KG1 (cell line): ENCODE measurements around the gene TXNRD1.
"Not testable (repeated sequence)": the region's sequence is repeated elsewhere in the genome, so short reads cannot be mapped to it uniquely, and the experiment has no call there.

Experiments used
- DNase-seq: peaks from one replicate; lab custom pipeline; 2025; lab: John Stamatoyannopoulos, UW

TXNRD1 gene

GRCh38 chr12:104304261-104305009 is 88.9 kb downstream of the TXNRD1 start:
- DNase-seq: no peak

- DNase-seq: no peak
Observed at GRCh38 chr12:104305349-104305748, 89.8 kb downstream of the TXNRD1 start.

DNA sequence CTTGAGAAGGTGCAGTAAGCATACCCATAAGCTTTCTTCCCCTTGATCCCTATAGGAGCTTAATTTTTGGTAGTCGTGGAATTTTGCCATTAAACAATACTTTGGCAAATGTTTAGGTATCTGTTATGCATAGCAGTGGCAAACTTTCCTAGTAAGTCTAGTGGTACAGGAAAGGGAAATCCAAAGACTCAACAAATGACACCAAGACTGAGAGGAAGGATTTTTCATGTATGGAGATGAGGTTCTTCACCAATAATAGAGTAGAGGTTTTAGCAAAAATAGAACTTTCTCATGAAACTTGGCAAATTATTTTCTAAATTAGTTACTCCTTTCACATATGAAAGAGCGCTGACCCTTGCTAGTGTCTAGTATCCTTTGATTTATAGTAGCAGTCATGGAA is 90.8 kb downstream of the TXNRD1 start:
- DNase-seq: no peak

GRCh38 chr12:104306943-104307654 is 91.5 kb downstream of the TXNRD1 start:
- no peak for DNase-seq

DNA sequence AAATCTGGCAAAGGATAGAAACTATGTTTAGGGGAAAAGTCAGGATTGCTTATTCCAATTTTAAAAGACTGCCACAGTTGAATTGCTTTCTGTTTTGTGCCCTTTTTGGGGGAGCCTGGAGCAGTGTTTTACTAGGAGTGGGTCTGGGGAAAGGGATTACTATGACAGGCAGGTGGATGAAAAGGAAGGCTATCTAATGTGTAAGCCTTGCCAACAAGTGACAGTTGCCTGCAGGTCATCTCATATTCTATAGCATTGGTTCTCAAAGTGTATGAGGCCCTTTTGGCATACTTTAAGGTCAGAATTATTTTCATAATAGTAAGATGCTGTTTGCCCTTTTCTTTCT is 92.0 kb downstream of the TXNRD1 start:
- DNase-seq: no peak

GRCh38 chr12:104309446-104309993 is 93.9 kb downstream of the TXNRD1 start:
- no peak for DNase-seq

DNA sequence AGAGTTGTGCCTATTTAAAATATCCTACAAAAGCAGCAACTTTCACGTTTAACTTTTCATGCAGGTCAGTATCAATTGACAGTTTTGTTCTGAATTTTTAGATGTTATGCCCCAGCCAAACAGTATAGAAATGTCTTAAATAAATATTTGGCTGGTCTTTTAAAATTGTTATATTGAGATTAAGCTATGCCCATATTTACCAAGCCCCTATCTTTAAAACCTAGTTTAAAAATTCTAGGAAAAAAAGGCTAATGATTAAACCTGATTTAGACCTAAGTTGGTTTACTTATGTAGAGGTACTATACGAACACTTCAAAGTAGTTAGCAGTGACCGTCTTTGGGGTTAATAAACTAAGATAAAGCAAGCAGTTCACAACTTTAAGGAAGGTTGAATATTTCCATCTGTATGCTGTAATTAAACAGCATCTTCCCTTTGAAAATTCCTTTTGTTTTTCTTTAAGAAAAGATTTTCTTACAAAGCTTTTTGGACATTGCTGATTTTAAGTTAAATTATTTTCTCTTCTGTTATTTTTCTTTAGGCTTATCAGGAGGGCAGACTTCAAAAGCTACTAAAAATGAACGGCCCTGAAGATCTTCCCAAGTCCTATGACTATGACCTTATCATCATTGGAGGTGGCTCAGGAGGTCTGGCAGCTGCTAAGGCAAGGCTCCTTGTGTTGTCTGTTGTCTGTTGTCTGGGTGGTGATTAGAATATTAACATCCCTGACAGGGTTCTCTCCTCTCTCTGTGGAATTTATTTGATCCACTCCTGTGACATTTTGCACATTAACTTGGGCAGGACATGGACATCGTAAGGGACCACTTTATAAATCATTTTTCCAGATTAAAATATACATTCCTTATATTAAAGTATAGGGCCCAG is 95.4 kb downstream of the TXNRD1 start:
- DNase-seq: no peak

- DNase-seq: no peak
Observed at GRCh38 chr12:104312202-104312601, 96.6 kb downstream of the TXNRD1 start.

- no peak for DNase-seq
Observed at GRCh38 chr12:104312654-104313053, 97.1 kb downstream of the TXNRD1 start.

- no peak for DNase-seq
Observed at GRCh38 chr12:104313568-104314241, 98.1 kb downstream of the TXNRD1 start.

- DNase-seq: no peak
Observed at GRCh38 chr12:104314242-104314614, 98.6 kb downstream of the TXNRD1 start.

- DNase-seq: no peak
Observed at GRCh38 chr12:104315326-104316224, 100.0 kb downstream of the TXNRD1 start.

DNA sequence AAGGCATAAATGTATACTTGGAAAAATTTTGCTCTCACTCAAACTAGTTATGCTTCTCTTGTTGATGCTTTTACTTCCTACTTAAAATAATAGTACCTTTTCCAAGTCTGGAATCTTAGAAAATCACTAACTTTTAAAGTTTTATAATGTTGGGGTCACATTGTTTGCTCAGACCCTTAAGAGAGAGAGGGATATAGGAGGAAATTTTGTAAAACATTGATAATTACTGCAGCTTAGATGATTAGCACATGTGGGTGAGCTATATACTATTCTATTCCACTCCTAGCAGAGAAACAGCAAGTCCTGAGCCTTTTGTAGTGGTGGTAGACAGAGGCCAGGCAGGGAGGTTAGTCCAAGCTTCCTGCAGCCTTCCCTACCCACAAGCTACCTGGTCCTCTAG is 101.4 kb downstream of the TXNRD1 start:
- no peak for DNase-seq

- DNase-seq: no peak
Observed at GRCh38 chr12:104317538-104318210, 102.1 kb downstream of the TXNRD1 start.

- DNase-seq: no peak
Observed at GRCh38 chr12:104319028-104319427, 103.4 kb downstream of the TXNRD1 start.

DNA sequence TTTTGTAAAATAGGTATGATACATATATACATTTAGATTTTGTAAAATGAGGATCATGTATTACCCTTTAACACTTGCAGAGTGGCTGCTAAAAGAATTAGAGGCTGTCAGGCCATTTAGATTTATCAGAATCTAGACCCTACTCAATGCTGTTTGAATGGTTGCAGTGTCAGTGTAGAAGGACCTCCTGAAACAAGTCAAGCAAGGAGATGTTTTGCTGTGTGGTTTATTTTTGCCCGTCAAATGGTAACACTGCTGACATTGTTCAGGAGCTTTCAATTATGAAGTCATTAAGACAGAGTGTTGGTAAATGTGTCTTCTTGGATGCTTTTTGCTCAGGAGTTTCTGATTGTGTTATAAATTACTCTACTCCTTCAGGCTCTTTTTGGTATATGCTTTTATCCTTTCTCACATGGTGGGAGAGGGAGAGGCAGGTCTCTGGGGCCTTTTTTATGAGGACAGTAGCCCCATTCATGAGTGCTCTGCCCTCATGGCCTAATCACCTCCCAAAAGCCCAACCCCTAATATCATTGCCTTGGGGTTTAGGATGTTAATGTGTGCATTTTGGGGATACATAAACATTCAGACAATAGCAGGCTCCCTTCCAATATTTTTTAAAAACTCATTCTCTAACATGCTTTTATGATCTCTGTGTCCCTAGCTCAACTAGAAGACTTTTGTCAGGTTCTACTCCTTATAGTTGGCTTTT is 104.5 kb downstream of the TXNRD1 start:
- no peak for DNase-seq

DNA sequence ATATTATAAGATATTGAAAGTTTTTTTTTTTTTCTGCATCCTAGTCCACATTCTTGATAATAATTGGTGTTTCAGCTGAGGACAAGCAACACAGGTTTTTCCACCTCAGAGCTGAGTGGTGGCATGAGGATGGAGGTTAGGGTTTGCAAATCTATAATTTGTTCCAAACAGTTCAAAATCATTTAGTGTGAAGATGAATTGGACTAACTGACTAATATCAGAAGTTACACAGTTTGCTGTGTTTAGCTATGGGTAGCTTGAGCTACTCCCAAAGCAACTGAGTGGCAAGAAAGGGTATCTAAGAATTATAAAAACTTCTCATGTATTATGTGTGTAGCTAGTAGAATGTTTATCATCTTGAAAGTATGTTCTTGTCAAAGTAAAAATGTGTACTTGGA is 105.0 kb downstream of the TXNRD1 start:
- DNase-seq: no peak

GRCh38 chr12:104321949-104322348 is 106.4 kb downstream of the TXNRD1 start:
- no peak for DNase-seq

GRCh38 chr12:104322533-104322932 is 107.0 kb downstream of the TXNRD1 start:
- DNase-seq: not testable (repeated sequence)

DNA sequence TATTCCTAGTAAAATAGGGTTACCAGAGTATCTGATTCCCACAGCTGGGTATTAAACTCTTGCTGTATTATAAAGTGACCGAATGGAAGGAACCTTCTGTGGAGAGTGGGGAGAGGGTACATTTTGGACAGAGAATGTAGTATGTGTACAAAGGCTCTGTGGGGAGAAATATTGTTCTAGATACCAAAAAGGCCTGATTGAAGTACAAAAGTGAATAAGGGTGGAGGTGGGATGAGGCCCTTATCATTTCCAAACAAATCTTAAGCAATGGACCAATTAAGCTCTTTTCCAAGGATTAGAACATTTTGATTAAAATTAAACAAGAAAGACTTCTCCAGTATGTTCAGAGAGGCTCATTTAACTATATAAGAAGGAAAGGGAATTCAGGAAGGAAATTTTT is 108.3 kb downstream of the TXNRD1 start:
- DNase-seq: no peak
